ENCODE results near the gene ASB3.

GRCh38 chr2:53819634-53820033 is 32.9 kb upstream of the ASB3 start:
- TF ChIP-seq POLR2A (IDR thresholded peaks at IDR 0.05) (no peak), CTCF (IDR thresholded peaks at IDR 0.05) (no peak)

All from adrenal gland (tissue), 5 donors.